ENCODE results near the gene RGS7. TPM values are rescaled to one million over a fixed set of nuclear protein-coding genes. Genes with fewer than 3 reads are reported as not detected.

The RGS7 gene
- total RNA-seq, 2 experiments from 2014 or later, result not detected

DNA sequence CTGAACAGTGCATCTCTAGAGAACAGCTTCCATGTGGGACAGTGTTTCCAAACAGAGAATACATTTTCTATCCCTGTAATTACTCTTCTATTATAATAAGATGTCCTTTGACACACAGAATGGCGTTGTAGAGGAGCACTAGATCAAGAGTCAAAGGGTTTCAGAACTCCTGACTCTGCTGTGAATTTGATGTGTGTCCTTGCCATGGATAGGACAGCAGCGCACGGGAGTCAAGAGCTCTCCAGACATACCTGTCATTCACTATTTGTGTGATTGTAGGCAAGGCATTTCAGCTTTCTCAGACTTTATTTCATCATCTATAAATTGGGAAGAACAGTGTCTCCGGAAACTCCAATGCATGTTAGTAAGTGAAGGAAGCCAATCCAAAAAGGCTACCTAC is 176.4 kb downstream of the RGS7 start:
- ChIA-PET CTCF (ENCODE audit: unreplicated experiment) (no interaction called here), POLR2A (interaction anchor here (0.6 kb wide), 1 partner anchor 1355 kb away, joined by 3 read pairs; no protein-coding TSS in a partner anchor)
- Histone ChIP-seq H2AFZ (ENCODE audit: low read length) (no peak overlapping the region), H3K9me3 (ENCODE audit: low read length) (no peaks in the 10 kb centered on the region), H3K4me1 (ENCODE audit: insufficient read depth, low read length, poor library complexity, severe bottlenecking) (no peaks in the 10 kb centered on the region), H3K4me3 (ENCODE audit: low read depth, low read length, poor library complexity, severe bottlenecking) (no peak overlapping the region), H3K36me3 (ENCODE audit: insufficient read depth, low read length) (no peaks in the 10 kb centered on the region), H3K4me2 (ENCODE audit: low read length) (no peak overlapping the region), H4K20me1 (ENCODE audit: insufficient read depth, low read length) (no peaks in the 10 kb centered on the region), H3K79me2 (ENCODE audit: insufficient read depth, low read depth, low read length) (no peaks in the 10 kb centered on the region), H3K27ac (ENCODE audit: low read depth, low read length, poor library complexity, severe bottlenecking) (no peak overlapping the region), H3K9me2 (ENCODE audit: insufficient read depth, low read length) (no peaks in the 10 kb centered on the region)
- BruUV-seq (replicated peaks), result no TSS peak
- TF ChIP-seq, protein P1, sequence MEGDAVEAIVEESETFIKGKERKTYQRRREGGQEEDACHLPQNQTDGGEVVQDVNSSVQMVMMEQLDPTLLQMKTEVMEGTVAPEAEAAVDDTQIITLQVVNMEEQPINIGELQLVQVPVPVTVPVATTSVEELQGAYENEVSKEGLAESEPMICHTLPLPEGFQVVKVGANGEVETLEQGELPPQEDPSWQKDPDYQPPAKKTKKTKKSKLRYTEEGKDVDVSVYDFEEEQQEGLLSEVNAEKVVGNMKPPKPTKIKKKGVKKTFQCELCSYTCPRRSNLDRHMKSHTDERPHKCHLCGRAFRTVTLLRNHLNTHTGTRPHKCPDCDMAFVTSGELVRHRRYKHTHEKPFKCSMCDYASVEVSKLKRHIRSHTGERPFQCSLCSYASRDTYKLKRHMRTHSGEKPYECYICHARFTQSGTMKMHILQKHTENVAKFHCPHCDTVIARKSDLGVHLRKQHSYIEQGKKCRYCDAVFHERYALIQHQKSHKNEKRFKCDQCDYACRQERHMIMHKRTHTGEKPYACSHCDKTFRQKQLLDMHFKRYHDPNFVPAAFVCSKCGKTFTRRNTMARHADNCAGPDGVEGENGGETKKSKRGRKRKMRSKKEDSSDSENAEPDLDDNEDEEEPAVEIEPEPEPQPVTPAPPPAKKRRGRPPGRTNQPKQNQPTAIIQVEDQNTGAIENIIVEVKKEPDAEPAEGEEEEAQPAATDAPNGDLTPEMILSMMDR (conservative IDR thresholded peaks at IDR 0.05; ENCODE audit: low read length), result no peak
- TF ChIP-seq EZH2phosphoT487 (IDR thresholded peaks at IDR 0.05; ENCODE audit: borderline replicate concordance, low read depth, low read length), result no peak
- intact Hi-C loops (cut with micrococcal nuclease; ENCODE audit: unreplicated experiment), result no loop called here
- no peak for DNase-seq (ENCODE audit: low spot score)

DNA sequence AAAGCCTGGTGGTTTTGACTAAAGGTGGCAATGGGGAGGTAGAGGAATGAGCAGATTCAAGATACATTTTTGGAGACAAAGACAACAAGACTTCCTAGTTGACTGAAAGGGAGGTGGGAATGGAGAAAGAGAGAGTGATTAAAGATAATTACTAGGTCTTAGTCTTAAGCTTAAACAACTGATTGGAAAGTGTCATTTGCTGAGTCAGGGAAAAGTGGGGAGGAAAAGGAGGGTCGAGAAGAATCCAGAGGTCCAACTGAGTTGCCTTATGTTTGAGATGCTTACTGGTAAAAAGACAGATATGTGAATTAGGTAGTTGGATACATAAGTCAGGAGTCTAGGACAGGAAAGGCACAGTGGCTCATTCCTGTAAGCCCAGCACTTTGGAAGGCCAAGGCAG is 179.3 kb downstream of the RGS7 start:
- TF ChIP-seq, protein P1 (conservative IDR thresholded peaks at IDR 0.05; ENCODE audit: low read length), result no peak
- TF ChIP-seq EZH2phosphoT487 (IDR thresholded peaks at IDR 0.05; ENCODE audit: borderline replicate concordance, low read depth, low read length), result no peak
- ChIA-PET CTCF (ENCODE audit: unreplicated experiment) (no interaction called here), POLR2A (no interaction called here)
- intact Hi-C loops (cut with micrococcal nuclease; ENCODE audit: unreplicated experiment), result no loop called here
- Histone ChIP-seq H4K20me1 (ENCODE audit: insufficient read depth, low read length) (no peaks in the 10 kb centered on the region), H3K4me3 (ENCODE audit: low read depth, low read length, poor library complexity, severe bottlenecking) (no peak overlapping the region), H3K4me2 (ENCODE audit: low read length) (no peak overlapping the region), H3K9me3 (ENCODE audit: low read length) (no peaks in the 10 kb centered on the region), H3K36me3 (ENCODE audit: insufficient read depth, low read length) (no peaks in the 10 kb centered on the region), H2AFZ (ENCODE audit: low read length) (no peak overlapping the region), H3K79me2 (ENCODE audit: insufficient read depth, low read depth, low read length) (no peaks in the 10 kb centered on the region), H3K9me2 (ENCODE audit: insufficient read depth, low read length) (no peaks in the 10 kb centered on the region), H3K27ac (ENCODE audit: low read depth, low read length, poor library complexity, severe bottlenecking) (no peak overlapping the region), H3K4me1 (ENCODE audit: insufficient read depth, low read length, poor library complexity, severe bottlenecking) (no peaks in the 10 kb centered on the region)
- DNase-seq (ENCODE audit: low spot score), result no peak
- no TSS peak for BruUV-seq (replicated peaks)

DNA sequence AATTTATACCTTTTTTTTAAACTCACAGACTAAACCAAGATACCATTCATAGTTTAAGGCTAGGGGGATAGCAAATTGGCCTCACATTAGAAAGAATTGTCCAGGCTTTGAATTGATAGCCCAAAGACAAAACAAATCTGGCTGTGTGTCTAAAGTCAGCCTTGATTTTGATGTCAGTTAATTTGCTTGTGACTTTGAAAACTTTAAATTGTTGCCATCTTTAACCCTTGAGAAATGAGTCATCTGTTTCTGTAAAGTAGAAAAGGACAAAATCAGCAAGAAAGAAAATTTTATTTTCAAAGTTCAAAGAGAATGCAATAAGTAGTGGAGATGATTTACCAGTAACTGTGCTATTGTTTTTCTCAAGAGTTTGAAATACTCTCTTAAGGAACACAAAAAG is 184.5 kb downstream of the RGS7 start:
- H3K79me2 ChIP-seq (ENCODE audit: insufficient read depth, low read depth, low read length), result no peaks in the 10 kb centered on the region
- no peak overlapping the region for H2AFZ ChIP-seq (ENCODE audit: low read length)
- H3K9me3 ChIP-seq (ENCODE audit: low read length), result no peaks in the 10 kb centered on the region
- H3K4me1 ChIP-seq (ENCODE audit: insufficient read depth, low read length, poor library complexity, severe bottlenecking), result no peaks in the 10 kb centered on the region
- H3K9me2 ChIP-seq (ENCODE audit: insufficient read depth, low read length), result no peaks in the 10 kb centered on the region
- intact Hi-C loops (cut with micrococcal nuclease; ENCODE audit: unreplicated experiment), result no loop called here
- CTCF ChIA-PET (ENCODE audit: unreplicated experiment), result no interaction called here
- POLR2A ChIA-PET, result interaction anchor here (0.6 kb wide), 1 partner anchor 810 kb away, joined by 3 read pairs; no protein-coding TSS in a partner anchor
- no peak overlapping the region for H3K27ac ChIP-seq (ENCODE audit: low read depth, low read length, poor library complexity, severe bottlenecking)
- no peak overlapping the region for H3K4me2 ChIP-seq (ENCODE audit: low read length)
- no peak for DNase-seq (ENCODE audit: low spot score)
- TF ChIP-seq, protein P1 (conservative IDR thresholded peaks at IDR 0.05; ENCODE audit: low read length), result no peak
- no peak for TF ChIP-seq EZH2phosphoT487 (IDR thresholded peaks at IDR 0.05; ENCODE audit: borderline replicate concordance, low read depth, low read length)
- BruUV-seq (replicated peaks), result no TSS peak
- no peaks in the 10 kb centered on the region for H3K36me3 ChIP-seq (ENCODE audit: insufficient read depth, low read length)
- H4K20me1 ChIP-seq (ENCODE audit: insufficient read depth, low read length), result no peaks in the 10 kb centered on the region
- no peak overlapping the region for H3K4me3 ChIP-seq (ENCODE audit: low read depth, low read length, poor library complexity, severe bottlenecking)
